Stimulated activated naive CD4-positive, alpha-beta T cell treated with Interleukin-2 at 50 U/mL for 16 hours (primary cell): ENCODE data around the gene ACER2.

Experiments used
- DNase-seq: peaks from one replicate; lab custom pipeline; 2025; lab: John Stamatoyannopoulos, UW

Gene ACER2

GRCh38 chr9:19486803-19487202, 78.0 kb downstream of the ACER2 start:
- DNase-seq = no peak

DNA sequence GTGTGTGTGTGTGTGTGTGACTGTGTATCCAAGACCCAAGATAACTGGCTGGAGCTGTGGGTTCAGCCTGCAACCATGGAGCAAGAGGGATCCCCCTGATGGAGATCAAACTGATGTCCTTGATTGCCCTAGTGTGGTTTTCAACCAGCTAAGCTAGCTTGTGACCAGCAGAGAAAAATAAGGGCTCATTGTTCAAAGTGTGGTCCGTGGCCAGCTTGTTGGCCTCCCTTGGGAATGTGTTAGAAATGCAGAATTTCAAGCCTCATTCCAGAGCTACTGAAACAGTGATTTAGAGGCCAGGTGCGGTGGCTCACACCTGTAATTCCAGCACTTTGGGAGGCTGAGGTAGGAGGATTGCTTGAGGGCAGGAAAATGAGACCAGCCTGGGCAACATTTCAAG, 79.9 kb downstream of the ACER2 start:
- DNase-seq = no peak

DNA sequence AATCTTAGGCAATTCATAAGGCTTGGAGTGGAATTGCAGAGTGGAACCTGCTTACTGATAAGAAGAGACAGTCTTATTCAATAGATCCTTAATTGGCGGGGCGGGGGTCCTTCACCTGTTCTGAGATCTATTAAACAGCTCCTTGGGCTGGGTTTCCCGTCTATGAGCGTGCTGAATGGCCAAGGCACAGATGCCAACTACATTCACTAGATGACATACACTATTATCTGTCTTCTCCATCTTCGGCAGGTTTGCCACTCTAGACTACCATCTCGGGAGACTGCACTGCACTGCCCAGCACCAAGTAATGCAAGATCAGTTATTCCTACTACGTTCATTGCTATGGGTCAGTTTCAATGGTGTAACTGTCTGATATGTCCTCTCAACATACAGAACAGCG, 81.5 kb downstream of the ACER2 start:
- DNase-seq = no peak

- DNase-seq = no peak
Observed at GRCh38 chr9:19490828-19491227, 82.0 kb downstream of the ACER2 start.

DNA sequence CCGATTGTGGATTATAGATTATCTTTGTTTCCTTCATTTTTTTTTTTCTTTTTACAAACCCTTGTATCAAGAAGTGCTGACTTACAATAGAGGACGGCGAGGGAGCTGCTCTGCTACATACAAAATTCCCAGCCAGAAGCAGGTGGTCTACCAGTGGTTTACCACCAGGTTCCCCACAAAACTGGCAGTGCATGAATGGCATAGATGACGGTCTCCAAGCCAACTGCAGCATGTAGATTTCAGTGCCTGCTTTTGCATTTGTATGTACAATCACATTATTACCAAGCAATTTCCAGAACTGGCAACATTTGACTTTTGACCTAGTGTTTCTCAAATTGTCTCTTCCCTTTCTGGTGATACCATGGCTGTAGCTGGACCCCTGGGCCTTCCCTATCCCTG, 84.0 kb downstream of the ACER2 start:
- DNase-seq = no peak

- peak; percentile 35 for DNase-seq
Observed at GRCh38 chr9:19493174-19493811, 84.5 kb downstream of the ACER2 start.

- no peak for DNase-seq
Observed at GRCh38 chr9:19493876-19494275, 85.1 kb downstream of the ACER2 start.

DNA sequence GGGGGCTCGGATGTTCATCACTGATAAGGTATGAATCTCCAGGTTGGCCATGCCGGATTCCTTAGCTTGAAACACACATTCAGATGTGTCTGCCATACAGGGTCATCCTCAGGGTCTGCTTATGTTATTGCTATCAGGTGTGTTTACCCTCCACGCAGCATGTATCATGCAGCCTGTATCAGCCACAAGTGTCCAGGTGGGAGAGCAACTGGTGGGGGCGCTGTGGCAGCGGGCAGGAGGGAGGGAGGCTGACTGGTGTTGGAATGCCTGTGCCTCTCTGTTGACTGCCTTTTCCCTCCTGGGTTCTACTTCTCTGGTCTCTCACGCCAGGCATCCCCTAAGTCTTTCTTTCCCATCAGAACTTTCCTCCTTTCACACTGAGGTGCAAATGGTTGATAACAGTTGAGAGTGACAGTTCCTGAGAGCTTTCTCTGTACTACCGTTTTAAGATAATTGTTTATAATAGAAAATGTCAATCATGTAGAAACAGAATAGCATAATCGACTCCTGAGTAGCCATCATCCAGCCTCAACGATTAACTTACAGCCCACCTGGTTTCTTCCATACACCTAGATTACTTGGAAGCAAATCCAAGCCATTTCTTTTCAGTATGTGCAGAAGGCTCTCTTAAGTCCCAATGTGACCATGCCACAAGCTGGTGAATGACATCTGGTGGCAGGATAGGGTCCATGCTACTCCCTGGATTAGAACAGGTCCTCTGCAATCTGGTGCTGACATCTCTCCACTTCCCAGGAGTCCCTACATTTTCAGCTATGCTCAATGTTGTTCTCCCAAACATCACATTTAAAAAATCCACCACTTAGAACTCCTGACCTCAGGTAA, 86.6 kb downstream of the ACER2 start:
- DNase-seq = no peak

- no peak for DNase-seq
Observed at GRCh38 chr9:19496321-19497050, 87.7 kb downstream of the ACER2 start.

- DNase-seq = no peak
Observed at GRCh38 chr9:19497276-19497675, 88.5 kb downstream of the ACER2 start.

DNA sequence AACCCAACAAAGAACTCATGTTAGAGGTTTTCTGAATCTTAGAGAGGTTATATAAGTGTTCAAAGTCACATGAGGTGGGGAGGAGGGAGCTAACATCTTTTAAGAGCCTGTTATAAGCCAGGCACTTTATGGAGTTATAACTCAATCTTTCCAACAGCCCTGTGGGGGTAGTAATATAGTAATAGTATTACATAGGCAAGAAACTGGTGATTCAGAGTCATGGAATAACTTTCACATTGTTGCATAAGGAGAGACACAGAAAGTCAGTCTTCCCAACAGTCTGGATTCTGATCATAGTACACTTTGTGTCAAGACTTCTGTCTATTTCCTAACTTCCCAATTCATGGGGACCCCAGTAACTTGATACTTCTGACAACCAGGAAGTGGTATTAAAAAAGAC, 89.2 kb downstream of the ACER2 start:
- no peak for DNase-seq
